ENCODE results near the gene POU4F3.

Gene POU4F3

GRCh38 chr5:146340260-146341081 lies 1.8 kb downstream of the POU4F3 start:
- no peak for DNase-seq (ENCODE audit: low read depth)

GRCh38 chr5:146341854-146342253 lies 3.2 kb downstream of the POU4F3 start:
- no peak for DNase-seq (ENCODE audit: low read depth)

- DNase-seq (ENCODE audit: low read depth) = no peak
These were observed 3.9 kb downstream of the POU4F3 start for GRCh38 chr5:146342519-146342881.

GRCh38 chr5:146342882-146343865 lies 4.5 kb downstream of the POU4F3 start:
- DNase-seq (ENCODE audit: low read depth) = no peak

DNA sequence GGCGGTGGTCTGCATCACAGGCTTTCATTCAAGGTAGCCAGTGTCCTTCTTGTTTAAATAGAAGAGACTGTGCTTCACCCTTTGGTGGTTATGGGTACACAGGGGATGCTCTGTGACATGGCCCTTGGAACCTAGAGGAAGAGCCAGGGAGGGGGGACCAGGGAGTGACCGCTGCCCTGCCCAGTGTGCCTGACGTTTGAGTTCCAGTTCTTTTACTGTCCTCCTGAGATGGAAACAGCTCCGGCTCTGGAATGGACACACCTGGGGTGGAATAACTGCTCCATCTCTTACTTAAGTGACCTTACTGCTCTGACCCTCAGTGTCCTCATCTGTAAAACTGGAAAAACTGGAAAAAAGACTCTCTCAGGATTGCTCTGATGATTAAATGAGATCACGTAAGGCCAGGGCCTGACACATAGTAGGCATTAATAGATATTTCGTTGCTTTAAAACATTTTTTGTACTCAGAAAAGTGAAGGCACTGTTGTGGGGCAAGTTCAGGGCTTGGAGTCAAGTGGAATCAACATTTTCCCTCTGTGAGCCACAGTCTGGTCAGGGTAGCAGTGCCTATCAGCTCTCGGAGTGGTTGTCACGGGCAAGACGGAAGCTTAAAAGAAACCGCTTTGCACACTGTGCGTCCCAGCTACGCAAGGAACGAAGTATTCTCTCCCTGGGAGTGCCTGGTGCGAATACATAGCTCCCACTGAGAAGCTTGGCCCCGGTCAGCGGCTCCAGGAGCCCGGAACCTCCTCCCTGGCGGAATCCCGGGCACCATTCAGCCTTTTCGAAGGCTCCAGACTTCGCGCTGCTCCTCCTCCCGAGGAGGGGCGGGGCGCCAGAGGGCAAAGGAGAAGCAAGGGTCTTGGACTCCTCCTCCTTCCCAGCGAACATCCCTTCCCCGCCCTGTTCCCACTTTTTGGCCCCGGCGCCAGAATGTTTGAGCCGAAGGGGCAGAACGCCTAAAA lies 5.8 kb downstream of the POU4F3 start:
- DNase-seq (ENCODE audit: low read depth) = no peak

- DNase-seq (ENCODE audit: low read depth) = no peak
These were observed 6.6 kb downstream of the POU4F3 start for GRCh38 chr5:146345240-146345577.

DNA sequence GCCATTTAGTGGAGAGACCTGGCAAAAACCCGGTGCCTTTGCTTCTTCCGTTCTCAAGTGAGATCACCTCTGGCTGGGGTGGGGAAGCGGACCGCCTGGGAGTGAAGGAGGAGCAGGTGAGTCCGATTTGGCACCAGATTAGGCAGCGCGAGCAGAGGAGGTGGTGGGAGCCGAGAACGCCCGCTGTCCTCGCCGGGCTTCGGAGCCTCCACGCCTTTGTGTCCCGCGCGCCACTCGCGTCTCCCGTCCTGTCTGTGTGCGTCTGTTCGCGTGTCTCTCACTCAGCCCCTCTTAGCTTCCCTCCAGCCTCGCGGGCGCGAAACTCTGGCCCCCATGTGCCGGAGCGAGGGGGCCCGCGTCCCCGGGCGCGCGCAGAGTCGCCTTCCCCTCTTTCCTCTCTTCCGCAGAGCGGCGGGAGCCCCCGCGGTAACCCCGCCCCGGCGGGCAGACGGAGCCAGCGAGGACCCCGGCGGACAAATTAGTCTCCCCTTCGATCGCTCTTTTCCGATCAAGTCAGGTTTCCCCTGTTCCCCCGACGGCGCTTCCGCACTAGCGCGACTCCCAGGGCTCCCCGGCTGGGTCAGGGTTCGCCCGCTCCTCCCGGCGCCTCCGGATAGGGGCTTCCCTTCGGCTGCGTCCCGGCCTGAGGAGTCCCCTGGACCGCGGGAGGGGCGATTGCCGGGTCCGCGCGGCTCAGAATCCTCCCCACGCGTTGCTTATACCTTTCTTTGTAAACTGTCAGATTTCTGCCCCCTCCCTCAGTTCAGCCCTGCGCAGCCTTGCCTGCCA lies 7.1 kb downstream of the POU4F3 start:
- DNase-seq (ENCODE audit: low read depth) = no peak

DNA sequence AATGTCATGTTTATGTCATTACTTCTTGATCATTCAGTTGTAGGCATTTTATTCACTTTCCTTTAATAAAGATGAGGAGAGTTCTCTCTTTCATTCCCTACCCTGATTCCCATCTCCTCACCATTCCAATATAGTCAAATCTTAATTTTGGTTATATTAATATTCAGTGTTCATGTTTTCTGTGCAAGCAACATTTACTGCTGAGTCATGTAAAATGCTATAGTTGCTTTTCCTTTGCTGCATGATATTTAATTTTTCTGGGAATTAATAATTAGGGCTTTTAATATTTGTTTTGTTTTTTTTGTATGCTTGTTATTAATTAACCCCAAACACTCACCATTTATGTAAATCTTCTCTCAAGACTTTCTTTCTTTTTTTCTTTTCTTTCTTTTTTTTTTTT lies 18.5 kb downstream of the POU4F3 start:
- DNase-seq (ENCODE audit: low read depth) = no peak

GRCh38 chr5:146359836-146360235 lies 21.2 kb downstream of the POU4F3 start:
- DNase-seq (ENCODE audit: low read depth) = no peak

GRCh38 chr5:146363161-146363874 lies 24.7 kb downstream of the POU4F3 start:
- DNase-seq (ENCODE audit: low read depth) = no peak

- DNase-seq (ENCODE audit: low read depth) = no peak
These were observed 27.0 kb downstream of the POU4F3 start for GRCh38 chr5:146365618-146366017.

DNA sequence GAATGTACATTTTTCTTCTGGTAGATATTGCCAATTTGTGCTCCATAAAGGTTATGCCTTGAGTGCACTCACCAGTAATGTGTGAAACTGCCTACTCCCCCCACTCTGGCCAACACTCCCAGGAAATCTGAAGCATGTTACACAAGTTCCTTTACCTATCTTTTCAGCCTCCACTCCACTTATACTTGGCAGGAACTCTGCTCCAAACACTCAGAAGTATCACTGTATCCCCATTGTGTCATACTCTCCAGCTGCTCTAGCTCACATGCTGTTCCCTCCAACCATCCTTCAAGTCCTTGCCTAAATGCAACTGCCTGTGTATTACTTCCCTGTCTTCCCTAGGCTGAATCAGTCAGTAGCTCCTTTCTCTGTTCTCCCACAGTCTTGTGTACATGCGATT lies 28.3 kb downstream of the POU4F3 start:
- DNase-seq (ENCODE audit: low read depth) = no peak

DNA sequence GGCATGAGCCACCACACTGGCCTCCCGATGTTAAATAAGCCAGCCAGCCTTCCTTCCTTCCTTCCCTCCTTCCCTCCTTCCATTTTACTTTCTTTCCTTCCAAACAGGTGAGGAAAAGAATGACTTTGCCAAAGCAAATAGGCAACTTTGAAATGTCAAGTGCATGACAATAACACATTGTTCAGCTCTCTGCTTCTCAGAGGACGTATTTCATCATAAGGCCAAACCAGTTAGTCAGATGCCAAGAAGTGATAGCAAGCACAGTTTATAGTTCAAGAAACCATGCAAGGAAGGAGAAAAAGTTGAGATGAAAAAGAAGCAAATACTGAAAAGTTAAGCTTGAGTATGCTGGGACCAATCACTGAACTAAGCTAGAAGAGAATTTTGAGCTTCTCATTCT lies 29.5 kb downstream of the POU4F3 start:
- no peak for DNase-seq (ENCODE audit: low read depth)

- no peak for DNase-seq (ENCODE audit: low read depth)
These were observed 31.1 kb downstream of the POU4F3 start for GRCh38 chr5:146369691-146370090.

DNA sequence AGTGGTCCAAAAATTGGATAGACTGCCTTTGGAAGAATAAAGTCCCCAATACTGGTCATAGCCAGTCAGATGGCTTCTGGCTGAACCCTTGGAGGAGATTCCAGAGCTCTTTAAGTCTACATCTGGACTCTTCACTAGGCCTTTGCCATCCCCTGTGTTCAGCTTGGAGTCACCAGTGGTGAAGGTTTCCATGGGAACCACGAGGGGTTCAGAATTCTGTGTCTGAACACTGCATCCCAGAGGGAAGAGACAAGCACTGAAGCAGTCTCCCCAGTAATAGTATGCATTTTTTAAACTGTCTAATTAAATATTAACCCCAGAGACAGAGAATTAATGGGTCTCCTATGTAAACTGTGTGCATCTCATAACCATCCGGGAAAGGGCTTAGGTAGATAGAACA lies 38.2 kb downstream of the POU4F3 start:
- no peak for DNase-seq (ENCODE audit: low read depth)

DNA sequence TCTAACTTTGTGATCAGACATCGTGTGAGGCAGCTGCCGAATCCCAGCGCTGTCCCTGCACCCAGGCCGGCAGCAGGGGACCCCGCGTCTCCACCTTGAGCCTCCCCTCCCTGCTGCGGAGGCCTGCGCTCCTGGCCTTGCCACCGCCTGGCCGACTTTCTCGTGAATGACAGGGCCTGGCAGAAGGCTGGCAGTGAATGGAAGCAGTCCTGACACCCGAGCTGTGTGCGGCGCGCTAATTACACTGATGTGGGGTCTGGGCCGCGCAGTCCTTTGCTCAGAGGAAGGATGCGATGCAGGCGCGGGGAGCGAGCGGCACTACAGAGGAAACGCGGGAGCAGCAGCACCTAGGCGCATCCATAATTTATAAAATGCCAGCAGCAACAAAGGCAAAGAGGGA lies 40.3 kb downstream of the POU4F3 start:
- DNase-seq (ENCODE audit: low read depth) = no peak

GRCh38 chr5:146380714-146381113 lies 42.1 kb downstream of the POU4F3 start:
- DNase-seq (ENCODE audit: low read depth) = no peak

DNA sequence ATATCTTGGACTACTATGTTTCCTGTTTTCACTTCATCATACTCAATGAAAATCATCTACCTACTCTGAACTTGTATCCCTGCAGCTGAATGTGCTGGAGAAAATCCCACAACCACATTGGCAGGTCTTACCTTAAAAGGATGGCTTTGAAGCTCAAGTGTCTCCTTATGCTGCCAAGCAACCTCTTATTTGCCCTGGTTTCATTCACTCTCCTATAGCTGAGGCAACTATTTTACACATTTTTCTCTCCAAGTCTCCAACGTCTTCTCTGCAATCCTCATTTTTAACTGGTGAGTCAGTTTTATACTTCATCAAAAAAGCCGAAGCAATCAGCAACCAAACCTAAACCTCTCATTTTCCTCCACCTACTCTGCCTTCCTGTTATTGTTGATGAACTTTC lies 49.7 kb downstream of the POU4F3 start:
- DNase-seq (ENCODE audit: low read depth) = no peak

GRCh38 chr5:146390469-146390868 lies 51.8 kb downstream of the POU4F3 start:
- DNase-seq (ENCODE audit: low read depth) = no peak
